ENCODE data around the gene DNPH1. TPM values are rescaled to one million over a fixed set of nuclear protein-coding genes. Genes with fewer than 3 reads are reported as not detected.

DNPH1 gene
- total and polyA plus RNA-seq, 9 of the 15 experiments (the other 6 are each of a cell fraction or from before 2014, with no cell fraction given) = 7.3 to 300 (median 68.7) TPM

GRCh38 chr6:43267619-43268354 lies 38.5 kb upstream of the DNPH1 start (continued):
- TF ChIP-seq POLR2H (tag; IDR thresholded peaks at IDR 0.05; ENCODE audit: low read depth) = no peak
- no peak for TF ChIP-seq ZNF146 (CRISPR knock-in tag; IDR thresholded peaks at IDR 0.05; ENCODE audit: unreplicated experiment)
- TF ChIP-seq, protein P1, sequence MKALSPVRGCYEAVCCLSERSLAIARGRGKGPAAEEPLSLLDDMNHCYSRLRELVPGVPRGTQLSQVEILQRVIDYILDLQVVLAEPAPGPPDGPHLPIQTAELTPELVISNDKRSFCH (CRISPR knock-in tag; IDR thresholded peaks at IDR 0.05) = no peak
- TF ChIP-seq, protein P1 (tag; IDR thresholded peaks at IDR 0.05) = no peak
- TF ChIP-seq DEAF1 (CRISPR knock-in tag; IDR thresholded peaks at IDR 0.05) = 0 out of 2 replicates have a peak, but pooled peaks have one; percentile 4
- TF ChIP-seq TAF1 (IDR thresholded peaks at IDR 0.05; ENCODE audit: control insufficient read depth, extremely low read depth, insufficient read depth, low read length, severe bottlenecking) = no peak
- TF ChIP-seq BRD4 (IDR thresholded peaks at IDR 0.05) = no peak
- TF ChIP-seq MED1 (CRISPR knock-in tag; IDR thresholded peaks at IDR 0.05; ENCODE audit: borderline replicate concordance) = no peak
- TF ChIP-seq, protein P2, sequence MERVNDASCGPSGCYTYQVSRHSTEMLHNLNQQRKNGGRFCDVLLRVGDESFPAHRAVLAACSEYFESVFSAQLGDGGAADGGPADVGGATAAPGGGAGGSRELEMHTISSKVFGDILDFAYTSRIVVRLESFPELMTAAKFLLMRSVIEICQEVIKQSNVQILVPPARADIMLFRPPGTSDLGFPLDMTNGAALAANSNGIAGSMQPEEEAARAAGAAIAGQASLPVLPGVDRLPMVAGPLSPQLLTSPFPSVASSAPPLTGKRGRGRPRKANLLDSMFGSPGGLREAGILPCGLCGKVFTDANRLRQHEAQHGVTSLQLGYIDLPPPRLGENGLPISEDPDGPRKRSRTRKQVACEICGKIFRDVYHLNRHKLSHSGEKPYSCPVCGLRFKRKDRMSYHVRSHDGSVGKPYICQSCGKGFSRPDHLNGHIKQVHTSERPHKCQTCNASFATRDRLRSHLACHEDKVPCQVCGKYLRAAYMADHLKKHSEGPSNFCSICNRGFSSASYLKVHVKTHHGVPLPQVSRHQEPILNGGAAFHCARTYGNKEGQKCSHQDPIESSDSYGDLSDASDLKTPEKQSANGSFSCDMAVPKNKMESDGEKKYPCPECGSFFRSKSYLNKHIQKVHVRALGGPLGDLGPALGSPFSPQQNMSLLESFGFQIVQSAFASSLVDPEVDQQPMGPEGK (CRISPR knock-in tag; IDR thresholded peaks at IDR 0.05; ENCODE audit: borderline replicate concordance) = no peak
- no peak for TF ChIP-seq POLR2AphosphoS5 (IDR thresholded peaks at IDR 0.05; ENCODE audit: control insufficient read depth, insufficient read depth, low read depth, low read length)
- TF ChIP-seq RREB1 (CRISPR knock-in tag; IDR thresholded peaks at IDR 0.05) = no peak
- no peak for TF ChIP-seq CBX3 (IDR thresholded peaks at IDR 0.05; ENCODE audit: borderline replicate concordance in 1 of 2, low read length in 2 of 2)
- TF ChIP-seq IRF2 (CRISPR knock-in tag; IDR thresholded peaks at IDR 0.05) = no peak
- TF ChIP-seq ZNF24 (IDR thresholded peaks at IDR 0.05) = no peak
